Measurements from ENCODE around the gene SPATS2. TPM values are rescaled to one million over a fixed set of nuclear protein-coding genes. Genes with fewer than 3 reads are reported as not detected.

Gene SPATS2
- total and polyA plus RNA-seq, 10 of the 15 experiments (the other 5 are each of a cell fraction or from before 2014, with no cell fraction given), result 9.0 to 54.2 (median 27.5) TPM

- TF ChIP-seq PML (IDR thresholded peaks at IDR 0.05; ENCODE audit: low read length) (peak; percentile 96), ATF3 (IDR thresholded peaks at IDR 0.05; ENCODE audit: borderline replicate concordance, extremely low read depth, low read depth, low read length) (no peak), ASH2L (IDR thresholded peaks at IDR 0.05; ENCODE audit: borderline replicate concordance, low read depth) (peak; percentile 82), RAD21 (IDR thresholded peaks at IDR 0.05; ENCODE audit: insufficient read depth, low read depth, low read length) (no peak), HSF1 (IDR thresholded peaks at IDR 0.05; ENCODE audit: low read depth, low read length) (no peak), TCF3 (IDR thresholded peaks at IDR 0.05; ENCODE audit: borderline replicate concordance, insufficient read depth, low read depth, low read length) (no peak), LARP7 (IDR thresholded peaks at IDR 0.05) (peak; percentile 94), NRF1 (conservative IDR thresholded peaks at IDR 0.05; ENCODE audit: low read depth, low read length) (peak; percentile 61), SMARCA5 (IDR thresholded peaks at IDR 0.05) (peak; percentile 69; the same call in 1 of the 2 replicates), FOXM1 (IDR thresholded peaks at IDR 0.05; ENCODE audit: low read depth, low read length) (no peak), TAF1 (IDR thresholded peaks at IDR 0.05; ENCODE audit: borderline replicate concordance, low read depth, low read length) (peak; percentile 81), ATF7 (IDR thresholded peaks at IDR 0.05; ENCODE audit: low read depth) (no peak), SMC3 (IDR thresholded peaks at IDR 0.05; ENCODE audit: borderline replicate concordance, low read length) (no peak), RB1 (IDR thresholded peaks at IDR 0.05; ENCODE audit: borderline replicate concordance) (peak; percentile 96), SIN3A (IDR thresholded peaks at IDR 0.05; ENCODE audit: low read depth, low read length) (no peak), SREBF1 (IDR thresholded peaks at IDR 0.05; ENCODE audit: low read length) (no peak), ZNF207 (IDR thresholded peaks at IDR 0.05; ENCODE audit: borderline replicate concordance) (peak; percentile 86), MXI1 (IDR thresholded peaks at IDR 0.05; ENCODE audit: low read depth, low read length) (peak; percentile 67), NR2F1 (conservative IDR thresholded peaks at IDR 0.05) (0 out of 2 replicates have a peak, but pooled peaks have one; percentile 1), DPF2 (IDR thresholded peaks at IDR 0.05) (peak; percentile 75), ELK1 (IDR thresholded peaks at IDR 0.05; ENCODE audit: low read depth, low read length) (no peak), NR2C1 (IDR thresholded peaks at IDR 0.05) (no peak)
Observed at GRCh38 chr12:49366652-49367380, 446 bp upstream of the SPATS2 start (continued).
